NCI-H2171 (cell line): Measurements from ENCODE around the gene PAX5.

ENCODE experiments used
- DNase-seq: peaks from one replicate; lab custom pipeline; 2025; lab: John Stamatoyannopoulos, UW

Gene PAX5

GRCh38 chr9:36855448-36856315, 178.4 kb downstream of the PAX5 start:
- no peak for DNase-seq

GRCh38 chr9:36854751-36855150, 179.3 kb downstream of the PAX5 start:
- DNase-seq, result no peak

GRCh38 chr9:36854034-36854433, 180.0 kb downstream of the PAX5 start:
- no peak for DNase-seq

GRCh38 chr9:36853233-36853632, 180.8 kb downstream of the PAX5 start:
- DNase-seq, result no peak

- no peak for DNase-seq
Observed at GRCh38 chr9:36849943-36850342, 184.1 kb downstream of the PAX5 start.

DNA sequence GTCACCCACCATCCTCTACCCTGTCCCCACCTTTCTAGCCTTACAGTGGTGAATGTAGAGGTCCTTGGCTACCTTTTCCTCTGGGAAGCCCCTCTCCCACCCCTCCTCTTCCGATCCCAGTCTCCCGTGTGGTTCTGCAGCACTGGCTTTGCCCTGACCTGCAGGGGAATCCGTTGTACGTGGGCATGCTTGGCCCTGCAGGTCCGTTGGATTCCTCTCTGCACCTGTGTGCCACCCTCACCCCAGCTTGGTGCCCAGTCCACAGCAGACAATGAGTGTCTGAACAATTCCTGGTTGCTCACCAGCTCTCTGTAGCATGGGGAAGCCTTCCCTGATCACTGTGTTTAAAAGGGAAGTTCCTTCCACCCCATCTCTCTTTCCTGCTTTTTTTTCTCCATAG, 185.1 kb downstream of the PAX5 start:
- DNase-seq, result no peak

GRCh38 chr9:36847781-36848673, 186.0 kb downstream of the PAX5 start:
- DNase-seq, result peak; percentile 54

GRCh38 chr9:36846621-36847020, 187.4 kb downstream of the PAX5 start:
- DNase-seq, result no peak

DNA sequence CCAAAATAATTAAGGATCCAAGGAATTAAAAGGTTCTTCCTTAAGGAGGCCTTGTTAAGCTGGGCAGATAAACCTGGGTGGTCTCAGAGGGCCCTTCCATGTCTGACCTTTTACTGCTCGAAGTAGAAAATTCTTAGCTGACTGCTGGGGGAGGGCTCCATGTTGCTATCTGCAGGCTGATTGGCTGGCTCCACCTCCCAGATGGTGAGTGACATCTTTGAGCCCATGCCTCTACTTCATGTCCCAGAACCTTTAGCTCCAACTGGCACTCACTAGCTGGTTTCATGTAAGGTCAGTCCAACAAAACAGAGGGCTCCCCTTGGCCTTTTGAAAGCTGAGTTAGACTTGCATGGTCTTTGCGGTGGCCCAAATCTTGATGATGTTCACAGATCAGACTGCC, 188.2 kb downstream of the PAX5 start:
- DNase-seq, result no peak

- DNase-seq, result no peak
Observed at GRCh38 chr9:36844961-36845360, 189.1 kb downstream of the PAX5 start.

- DNase-seq, result no peak
Observed at GRCh38 chr9:36843964-36844363, 190.1 kb downstream of the PAX5 start.

DNA sequence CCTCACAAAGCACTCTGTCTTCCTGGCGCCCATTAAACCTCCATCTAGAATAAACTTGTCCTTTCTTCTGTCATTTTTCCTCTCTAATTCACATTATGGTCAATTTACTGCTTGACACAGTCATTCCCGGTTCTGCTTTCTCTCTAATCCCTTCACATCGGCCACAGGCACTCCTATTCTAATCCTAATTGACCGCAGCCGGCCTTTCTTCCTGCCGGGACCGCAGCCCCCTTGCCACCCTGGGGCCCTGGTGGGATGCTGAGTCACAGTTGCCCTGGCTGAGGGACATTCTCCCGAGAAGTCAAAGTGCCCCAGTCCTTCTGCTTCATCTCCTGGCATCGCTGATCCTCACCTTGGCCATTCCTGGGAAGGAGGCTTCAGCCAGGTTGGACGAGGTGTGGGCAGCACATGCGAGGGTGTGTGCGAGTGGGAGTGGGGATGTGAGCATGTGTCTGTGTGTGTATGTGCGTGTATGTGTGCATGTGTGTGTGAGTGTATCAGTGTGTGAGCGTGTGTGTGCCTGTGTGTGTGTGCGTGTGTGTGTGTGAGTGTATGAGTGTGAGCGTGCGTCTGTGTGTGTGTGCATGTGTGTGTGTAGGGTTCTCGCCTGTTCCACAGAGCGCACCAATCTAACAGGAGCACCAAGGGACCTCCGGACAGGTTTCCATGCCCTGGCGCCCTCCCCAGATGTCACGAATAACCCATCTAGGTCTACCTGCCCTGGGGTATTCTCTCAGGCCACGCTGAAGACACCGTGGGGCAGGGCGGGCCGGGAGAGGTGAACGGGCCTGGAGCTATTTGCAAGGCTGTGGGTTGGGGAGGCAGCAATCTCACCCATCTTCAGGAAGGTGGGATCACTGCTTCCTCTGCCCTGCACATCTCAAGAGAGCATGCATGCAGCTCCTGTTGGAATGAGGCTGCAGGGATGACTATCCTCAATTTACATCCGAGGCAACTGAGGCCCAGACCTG, 191.2 kb downstream of the PAX5 start:
- no peak for DNase-seq

DNA sequence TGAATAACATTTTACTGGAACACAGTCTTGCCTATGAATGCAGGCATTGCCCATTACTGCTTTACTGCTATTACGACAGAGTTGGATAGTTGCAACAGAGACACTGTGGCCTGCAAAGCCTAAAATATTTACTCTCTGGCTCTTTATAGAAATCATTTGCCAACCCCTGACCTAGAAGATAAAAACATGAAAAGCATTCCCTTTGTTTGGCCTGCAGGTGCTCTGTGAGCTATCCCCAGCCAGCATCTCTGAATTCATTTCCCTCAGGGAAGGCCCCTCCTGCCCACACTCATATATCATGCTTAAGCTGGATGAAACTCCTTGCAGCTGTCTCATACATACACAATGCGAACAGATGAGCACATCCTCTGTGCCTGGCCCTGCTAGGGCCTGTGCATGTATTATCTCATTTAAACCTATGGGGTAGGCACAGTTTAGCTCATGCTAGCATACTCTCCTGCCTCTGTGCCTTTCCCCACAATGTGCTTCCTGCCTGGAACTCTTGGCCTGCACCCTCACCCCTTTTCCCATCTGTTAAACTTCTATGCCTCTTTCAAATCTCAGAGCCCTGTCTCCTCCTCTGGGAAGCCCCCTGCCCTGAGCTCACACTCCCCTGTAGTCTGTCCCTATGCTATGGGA, 193.1 kb downstream of the PAX5 start:
- DNase-seq, result no peak

DNA sequence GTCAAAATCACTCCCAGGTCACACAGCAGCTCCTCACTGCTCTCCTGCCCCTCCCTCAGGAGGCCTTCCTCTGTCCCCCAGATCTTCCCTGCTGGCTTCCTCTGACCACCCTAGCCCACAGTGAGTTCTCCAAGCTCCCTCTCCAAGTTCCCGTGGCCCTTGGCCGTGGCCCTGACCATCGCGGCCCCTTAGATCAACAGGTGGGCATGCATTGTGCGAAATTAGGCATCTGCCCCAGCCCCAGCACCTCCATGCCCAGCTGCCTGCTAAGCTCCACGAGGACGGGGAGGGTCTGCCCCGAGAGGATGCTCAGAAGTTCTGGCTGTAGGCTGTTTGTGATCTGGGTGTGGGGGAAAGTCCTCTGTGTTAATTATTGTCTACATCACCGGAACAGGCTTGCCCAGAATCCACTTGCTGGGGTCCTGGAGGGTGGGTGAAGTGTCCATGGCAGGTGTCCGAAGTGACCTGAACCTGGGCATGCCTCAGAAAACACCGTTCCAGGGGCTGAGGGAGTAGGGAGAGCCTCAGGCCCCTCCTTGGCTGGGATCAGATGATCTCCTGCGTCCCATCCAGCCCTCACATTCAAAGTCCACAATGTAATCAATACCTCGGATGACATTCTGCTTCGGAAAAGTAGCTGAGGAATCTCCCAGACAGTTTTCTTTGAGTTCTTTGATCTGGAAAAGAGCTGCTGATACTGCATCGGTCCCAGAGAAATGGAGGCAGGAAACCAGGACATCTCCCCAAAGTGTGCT, 194.8 kb downstream of the PAX5 start:
- no peak for DNase-seq

DNA sequence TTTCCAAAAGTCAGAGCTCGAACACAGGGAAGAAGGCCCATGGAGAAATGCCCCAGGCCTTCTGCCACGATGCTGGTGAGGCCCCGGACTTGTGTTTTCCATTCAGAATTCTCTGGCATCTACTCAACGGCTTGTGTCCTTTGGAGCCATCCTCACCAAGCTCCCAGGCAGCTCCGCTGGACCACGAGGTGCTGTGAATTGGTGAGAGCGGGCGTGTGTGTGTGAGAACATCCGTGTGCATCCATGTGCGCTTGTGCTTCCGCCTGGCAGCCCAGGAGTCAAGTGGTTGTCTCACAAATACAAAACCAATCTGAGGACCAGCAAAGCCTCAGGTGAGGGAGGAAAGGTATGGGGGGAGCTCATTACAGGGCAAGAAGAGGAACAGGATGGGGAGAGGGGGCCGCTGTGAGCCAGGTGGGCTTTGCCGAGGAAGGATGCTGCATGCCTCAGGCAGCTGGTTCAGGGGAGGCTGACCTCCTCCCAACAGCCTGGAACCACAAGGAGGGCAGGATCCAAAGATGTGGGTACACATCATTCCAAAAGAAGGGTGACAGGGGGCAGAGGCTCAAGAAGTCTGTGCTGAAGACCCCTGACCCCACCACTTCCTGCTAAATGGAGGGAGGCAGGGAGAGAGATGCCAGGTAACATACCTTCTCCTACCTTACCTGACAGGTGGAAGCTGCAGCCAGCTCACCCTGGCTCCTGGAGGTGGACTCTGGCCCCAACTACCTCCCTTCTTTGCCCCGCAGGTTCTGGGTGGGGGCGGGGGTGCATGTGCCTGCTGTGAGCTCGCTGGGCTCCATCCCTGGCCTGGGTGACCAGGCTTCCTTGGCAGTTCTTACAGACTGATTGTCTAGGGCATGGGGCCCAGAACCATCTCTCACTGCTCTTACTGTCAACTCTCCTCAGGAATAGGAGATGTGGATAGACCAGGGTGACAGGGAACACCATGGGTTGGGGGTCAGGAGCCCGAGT, 196.3 kb downstream of the PAX5 start:
- DNase-seq, result no peak

- DNase-seq, result no peak
Observed at GRCh38 chr9:36836486-36836885, 197.6 kb downstream of the PAX5 start.

- no peak for DNase-seq
Observed at GRCh38 chr9:36835271-36835996, 198.6 kb downstream of the PAX5 start.

DNA sequence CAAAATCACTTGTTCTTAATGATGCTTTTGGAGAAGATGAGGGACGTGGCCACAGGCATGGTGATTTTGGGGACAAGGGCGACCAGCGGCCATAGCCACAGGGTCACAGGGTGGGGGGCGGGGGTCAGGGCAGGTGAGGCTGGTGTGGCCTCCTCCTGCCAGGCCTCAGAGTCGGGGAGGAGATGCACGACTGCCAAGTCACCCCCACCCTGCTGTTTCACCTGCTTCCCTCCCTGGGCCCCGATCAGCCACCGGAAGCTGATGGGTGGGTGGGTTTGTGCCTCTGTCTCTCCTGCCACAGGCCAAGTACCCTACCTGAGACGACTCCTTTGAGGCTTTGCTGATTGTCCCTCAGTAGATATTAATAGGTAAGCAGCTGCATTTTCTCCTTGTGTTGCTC, 199.3 kb downstream of the PAX5 start:
- no peak for DNase-seq

GRCh38 chr9:36833954-36834353, 200.1 kb downstream of the PAX5 start:
- no peak for DNase-seq
